Kidney glomerular epithelial cell (primary cell): ENCODE results near the gene PCDHA5.

ENCODE experiments used
- DNase-seq: peaks from one replicate; lab custom pipeline; 2025; lab: John Stamatoyannopoulos, UW

Gene PCDHA5

DNA sequence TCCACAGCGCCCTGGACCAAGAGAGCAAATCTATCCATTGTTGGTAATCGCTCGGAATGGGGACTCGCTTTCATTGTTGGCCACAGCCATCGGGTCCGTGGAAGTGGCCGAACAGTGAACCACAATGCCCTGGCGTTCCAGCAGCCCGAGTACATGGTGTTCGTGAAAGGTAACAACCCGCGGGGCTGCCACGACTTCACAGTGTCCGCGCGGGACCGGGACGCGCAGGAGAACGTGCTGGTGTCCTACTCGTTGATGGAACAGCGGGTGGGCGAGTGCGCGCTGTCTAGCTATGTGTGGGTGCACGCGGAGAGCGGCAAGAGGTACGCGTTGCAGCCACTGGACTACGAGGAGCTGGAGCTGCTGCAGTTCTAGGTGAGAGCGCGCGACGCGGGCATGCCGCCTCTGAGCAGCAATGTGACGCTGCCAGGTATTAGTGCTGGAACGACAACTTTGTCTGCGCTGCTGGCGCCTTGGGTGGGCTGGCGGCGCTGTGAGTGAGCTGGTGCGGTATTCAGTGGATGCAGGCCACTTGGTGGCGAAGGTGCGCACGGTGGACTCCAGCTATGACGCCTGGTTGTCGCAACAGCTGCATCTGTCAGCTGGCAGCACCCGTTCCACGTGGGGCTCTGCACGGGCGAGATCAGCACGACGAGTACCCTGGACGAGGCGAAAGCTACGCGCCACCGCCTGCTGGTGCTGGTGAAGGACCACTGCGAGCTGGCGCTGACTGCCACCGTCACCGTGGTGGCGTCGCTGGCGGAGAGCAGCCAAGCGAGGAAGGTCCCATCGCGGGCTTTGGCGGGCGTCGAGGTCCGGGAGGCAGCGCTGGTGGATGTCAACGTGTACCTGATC, 41.3 kb downstream of the PCDHA5 start:
- no peak for DNase-seq

DNA sequence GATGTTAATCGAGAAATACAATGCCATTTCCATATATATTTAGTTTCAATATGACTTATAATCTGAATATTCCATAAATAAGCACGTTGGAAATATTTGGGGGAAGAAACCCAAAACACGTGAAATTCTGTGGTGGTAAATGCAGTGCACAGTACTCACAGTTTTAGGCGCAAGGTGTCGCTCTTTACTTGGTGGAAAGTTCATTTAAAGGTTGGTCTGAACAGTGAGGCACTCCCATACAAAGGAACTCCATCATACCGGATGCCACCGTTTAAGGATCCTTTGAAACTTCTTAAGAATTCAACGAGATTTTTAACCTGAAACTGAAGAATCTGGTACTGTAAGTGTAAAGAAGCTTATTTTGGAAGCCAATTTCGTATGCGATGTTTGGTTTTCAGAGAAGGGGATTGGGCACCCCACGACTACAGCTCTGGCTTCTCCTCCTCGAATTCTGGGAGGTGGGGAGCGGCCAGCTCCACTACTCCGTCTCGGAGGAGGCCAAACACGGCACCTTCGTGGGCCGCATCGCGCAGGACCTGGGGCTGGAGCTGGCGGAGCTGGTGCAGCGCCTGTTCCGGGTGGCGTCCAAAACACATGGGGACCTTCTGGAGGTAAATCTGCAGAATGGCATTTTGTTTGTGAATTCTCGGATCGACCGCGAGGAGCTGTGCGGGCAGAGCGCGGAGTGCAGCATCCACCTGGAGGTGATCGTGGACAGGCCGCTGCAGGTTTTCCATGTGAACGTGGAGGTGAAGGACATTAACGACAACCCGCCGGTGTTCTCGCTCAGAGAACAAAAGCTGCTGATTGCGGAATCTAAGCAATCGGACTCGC, 47.5 kb downstream of the PCDHA5 start, which contains the start of gene PCDHA11:
Gene PCDHA11 (plus strand): TSS at position 237 of the 834 bp plus-strand sequence. CDS start 147 bp downstream, at position 384.
- DNase-seq: peak; percentile 18

DNA sequence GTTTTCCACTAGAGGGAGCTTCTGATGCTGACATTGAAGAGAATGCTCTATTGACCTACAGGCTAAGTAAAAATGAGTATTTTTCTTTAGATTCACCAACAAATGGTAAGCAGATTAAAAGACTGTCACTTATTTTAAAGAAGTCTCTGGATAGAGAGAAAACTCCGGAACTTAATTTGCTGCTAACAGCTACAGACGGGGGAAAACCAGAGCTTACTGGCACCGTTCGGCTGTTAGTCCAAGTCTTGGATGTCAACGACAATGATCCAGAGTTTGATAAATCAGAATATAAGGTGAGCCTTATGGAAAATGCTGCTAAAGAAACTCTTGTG, 48.1 kb downstream of the PCDHA5 start:
- DNase-seq: peak; percentile 19

DNA sequence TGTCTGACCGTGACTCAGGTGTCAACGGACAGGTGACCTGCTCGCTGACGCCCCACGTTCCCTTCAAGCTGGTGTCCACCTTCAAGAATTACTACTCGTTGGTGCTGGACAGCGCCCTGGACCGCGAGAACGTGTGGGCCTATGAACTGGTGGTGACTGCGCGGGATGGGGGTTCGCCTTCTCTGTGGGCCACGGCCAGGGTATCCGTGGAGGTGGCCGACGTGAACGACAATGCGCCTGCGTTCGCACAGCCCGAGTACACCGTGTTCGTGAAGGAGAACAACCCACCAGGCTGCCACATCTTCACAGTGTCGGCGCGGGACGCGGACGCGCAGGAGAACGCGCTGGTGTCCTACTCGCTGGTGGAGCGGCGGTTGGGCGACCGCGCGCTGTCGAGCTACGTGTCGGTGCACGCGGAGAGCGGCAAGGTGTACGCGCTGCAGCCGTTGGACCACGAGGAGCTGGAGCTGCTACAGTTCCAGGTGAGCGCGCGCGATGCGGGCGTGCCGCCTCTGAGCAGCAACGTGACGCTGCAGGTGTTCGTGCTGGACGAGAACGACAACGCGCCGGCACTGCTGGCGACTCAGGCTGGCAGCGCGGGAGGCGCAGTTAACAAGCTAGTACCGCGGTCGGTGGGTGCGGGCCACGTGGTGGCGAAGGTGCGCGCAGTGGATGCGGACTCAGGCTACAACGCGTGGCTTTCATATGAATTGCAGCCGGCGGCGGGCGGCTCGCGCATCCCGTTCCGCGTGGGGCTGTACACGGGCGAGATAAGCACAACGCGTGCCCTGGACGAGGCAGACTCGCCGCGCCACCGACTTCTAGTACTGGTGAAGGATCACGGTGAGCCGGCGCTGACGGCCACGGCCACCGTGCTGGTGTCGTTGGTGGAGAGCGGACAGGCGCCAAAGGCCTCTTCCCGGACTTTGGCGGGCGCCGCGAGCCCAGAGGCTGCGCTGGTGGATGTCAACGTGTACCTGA, 49.1 kb downstream of the PCDHA5 start:
- no peak for DNase-seq
